ENCODE measurements around the gene TAF12.
"Not testable (repeated sequence)": the region's sequence is repeated elsewhere in the genome, so short reads cannot be mapped to it uniquely, and the experiment has no call there.

TAF12 gene

GRCh38 chr1:28680151-28680550 is 37.3 kb upstream of the TAF12 start:
- H3K27me3 ChIP-seq (ENCODE audit: insufficient read depth, poor library complexity, severe bottlenecking): no peaks in the 10 kb centered on the region
- H3K4me3 ChIP-seq (replicated peaks; ENCODE audit: insufficient read depth, low read length): no peak overlapping the region
- H3K27ac ChIP-seq (replicated peaks): no peak overlapping the region
- DNase-seq (ENCODE audit: low read depth in 1 of 2, low spot score in 1 of 2): no peak
- TF ChIP-seq, protein P1, sequence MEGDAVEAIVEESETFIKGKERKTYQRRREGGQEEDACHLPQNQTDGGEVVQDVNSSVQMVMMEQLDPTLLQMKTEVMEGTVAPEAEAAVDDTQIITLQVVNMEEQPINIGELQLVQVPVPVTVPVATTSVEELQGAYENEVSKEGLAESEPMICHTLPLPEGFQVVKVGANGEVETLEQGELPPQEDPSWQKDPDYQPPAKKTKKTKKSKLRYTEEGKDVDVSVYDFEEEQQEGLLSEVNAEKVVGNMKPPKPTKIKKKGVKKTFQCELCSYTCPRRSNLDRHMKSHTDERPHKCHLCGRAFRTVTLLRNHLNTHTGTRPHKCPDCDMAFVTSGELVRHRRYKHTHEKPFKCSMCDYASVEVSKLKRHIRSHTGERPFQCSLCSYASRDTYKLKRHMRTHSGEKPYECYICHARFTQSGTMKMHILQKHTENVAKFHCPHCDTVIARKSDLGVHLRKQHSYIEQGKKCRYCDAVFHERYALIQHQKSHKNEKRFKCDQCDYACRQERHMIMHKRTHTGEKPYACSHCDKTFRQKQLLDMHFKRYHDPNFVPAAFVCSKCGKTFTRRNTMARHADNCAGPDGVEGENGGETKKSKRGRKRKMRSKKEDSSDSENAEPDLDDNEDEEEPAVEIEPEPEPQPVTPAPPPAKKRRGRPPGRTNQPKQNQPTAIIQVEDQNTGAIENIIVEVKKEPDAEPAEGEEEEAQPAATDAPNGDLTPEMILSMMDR (IDR thresholded peaks at IDR 0.05; ENCODE audit: insufficient read depth, low read length): no peak
- TF ChIP-seq, protein P2, sequence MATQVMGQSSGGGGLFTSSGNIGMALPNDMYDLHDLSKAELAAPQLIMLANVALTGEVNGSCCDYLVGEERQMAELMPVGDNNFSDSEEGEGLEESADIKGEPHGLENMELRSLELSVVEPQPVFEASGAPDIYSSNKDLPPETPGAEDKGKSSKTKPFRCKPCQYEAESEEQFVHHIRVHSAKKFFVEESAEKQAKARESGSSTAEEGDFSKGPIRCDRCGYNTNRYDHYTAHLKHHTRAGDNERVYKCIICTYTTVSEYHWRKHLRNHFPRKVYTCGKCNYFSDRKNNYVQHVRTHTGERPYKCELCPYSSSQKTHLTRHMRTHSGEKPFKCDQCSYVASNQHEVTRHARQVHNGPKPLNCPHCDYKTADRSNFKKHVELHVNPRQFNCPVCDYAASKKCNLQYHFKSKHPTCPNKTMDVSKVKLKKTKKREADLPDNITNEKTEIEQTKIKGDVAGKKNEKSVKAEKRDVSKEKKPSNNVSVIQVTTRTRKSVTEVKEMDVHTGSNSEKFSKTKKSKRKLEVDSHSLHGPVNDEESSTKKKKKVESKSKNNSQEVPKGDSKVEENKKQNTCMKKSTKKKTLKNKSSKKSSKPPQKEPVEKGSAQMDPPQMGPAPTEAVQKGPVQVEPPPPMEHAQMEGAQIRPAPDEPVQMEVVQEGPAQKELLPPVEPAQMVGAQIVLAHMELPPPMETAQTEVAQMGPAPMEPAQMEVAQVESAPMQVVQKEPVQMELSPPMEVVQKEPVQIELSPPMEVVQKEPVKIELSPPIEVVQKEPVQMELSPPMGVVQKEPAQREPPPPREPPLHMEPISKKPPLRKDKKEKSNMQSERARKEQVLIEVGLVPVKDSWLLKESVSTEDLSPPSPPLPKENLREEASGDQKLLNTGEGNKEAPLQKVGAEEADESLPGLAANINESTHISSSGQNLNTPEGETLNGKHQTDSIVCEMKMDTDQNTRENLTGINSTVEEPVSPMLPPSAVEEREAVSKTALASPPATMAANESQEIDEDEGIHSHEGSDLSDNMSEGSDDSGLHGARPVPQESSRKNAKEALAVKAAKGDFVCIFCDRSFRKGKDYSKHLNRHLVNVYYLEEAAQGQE (IDR thresholded peaks at IDR 0.05; ENCODE audit: insufficient replicate concordance, low read depth): no peak
- TF ChIP-seq SPI1 (IDR thresholded peaks at IDR 0.05; ENCODE audit: borderline replicate concordance, low read depth): no peak
- TF ChIP-seq POLR2AphosphoS5 (IDR thresholded peaks at IDR 0.05; ENCODE audit: low read depth): no peak
- TF ChIP-seq GABPA (IDR thresholded peaks at IDR 0.05; ENCODE audit: low read depth): no peak

GRCh38 chr1:28675924-28676257 is 33.0 kb upstream of the TAF12 start:
- TF ChIP-seq SPI1 (IDR thresholded peaks at IDR 0.05; ENCODE audit: borderline replicate concordance, low read depth) (no peak), POLR2AphosphoS5 (IDR thresholded peaks at IDR 0.05; ENCODE audit: low read depth) (no peak), GABPA (IDR thresholded peaks at IDR 0.05; ENCODE audit: low read depth) (no peak)
- TF ChIP-seq, protein P1 (IDR thresholded peaks at IDR 0.05; ENCODE audit: insufficient read depth, low read length): no peak
- TF ChIP-seq, protein P2 (IDR thresholded peaks at IDR 0.05; ENCODE audit: insufficient replicate concordance, low read depth): no peak
- no peaks in the 10 kb centered on the region for H3K27me3 ChIP-seq (ENCODE audit: insufficient read depth, poor library complexity, severe bottlenecking)
- no peak overlapping the region for H3K4me3 ChIP-seq (replicated peaks; ENCODE audit: insufficient read depth, low read length)
- H3K27ac ChIP-seq (replicated peaks): no peak overlapping the region
- no peak for DNase-seq (ENCODE audit: low read depth in 1 of 2, low spot score in 1 of 2)

DNA sequence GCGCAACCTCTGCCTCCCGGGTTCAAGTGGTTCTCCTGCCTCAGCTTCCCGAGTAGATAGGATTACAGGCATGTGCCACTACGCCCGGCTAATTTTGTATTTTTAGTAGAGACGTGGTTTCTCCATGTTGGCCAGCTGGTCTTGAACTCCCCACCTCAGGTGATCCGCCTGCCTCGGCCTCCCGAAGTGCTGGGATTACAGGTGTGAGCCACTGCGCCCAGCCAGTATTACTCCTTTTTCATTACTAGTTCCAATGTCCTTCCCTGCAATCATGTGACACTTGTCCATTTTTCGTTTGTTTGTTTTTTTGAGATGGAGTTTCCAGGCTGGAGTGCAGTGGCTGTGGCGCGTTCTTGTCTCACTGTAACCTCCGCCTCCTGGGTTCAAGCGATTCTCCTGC is 30.1 kb upstream of the TAF12 start:
- DNase-seq (ENCODE audit: low read depth in 1 of 2, low spot score in 1 of 2); H3K27me3 ChIP-seq (ENCODE audit: insufficient read depth, poor library complexity, severe bottlenecking); H3K27ac ChIP-seq (replicated peaks); H3K4me3 ChIP-seq (replicated peaks; ENCODE audit: insufficient read depth, low read length): not testable (repeated sequence)

DNA sequence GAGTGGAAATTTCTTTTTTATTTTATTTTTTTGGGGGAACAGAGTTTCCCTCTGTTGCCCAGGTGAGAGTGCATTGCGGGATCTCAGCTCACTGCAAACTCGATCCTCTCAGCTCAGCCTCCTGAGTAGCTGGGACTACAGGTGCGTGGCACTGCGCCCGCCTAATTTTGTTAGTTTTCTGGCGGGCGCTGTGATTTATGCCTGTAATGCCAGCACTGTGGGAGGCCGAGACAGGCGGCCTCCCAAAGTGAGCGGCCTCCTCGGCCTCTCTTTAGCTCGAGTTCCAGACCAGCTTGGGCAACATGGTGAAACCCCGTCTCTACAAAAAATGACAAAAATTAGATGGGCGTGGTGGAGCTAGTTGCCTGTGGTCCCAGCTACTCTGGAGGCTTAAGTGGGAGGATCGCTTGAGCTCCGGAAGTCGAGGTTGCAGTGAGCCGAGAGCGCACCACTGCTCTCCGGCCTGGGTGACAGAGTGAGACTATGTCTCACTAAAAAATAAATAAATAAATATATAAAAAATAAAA is 28.4 kb upstream of the TAF12 start:
- Histone ChIP-seq H3K27ac (replicated peaks) (no peak overlapping the region), H3K27me3 (ENCODE audit: insufficient read depth, poor library complexity, severe bottlenecking) (no peaks in the 10 kb centered on the region), H3K4me3 (replicated peaks; ENCODE audit: insufficient read depth, low read length) (no peak overlapping the region)
- no peak for DNase-seq (ENCODE audit: low read depth in 1 of 2, low spot score in 1 of 2)
- TF ChIP-seq GABPA (IDR thresholded peaks at IDR 0.05; ENCODE audit: low read depth) (no peak), POLR2AphosphoS5 (IDR thresholded peaks at IDR 0.05; ENCODE audit: low read depth) (no peak), SPI1 (IDR thresholded peaks at IDR 0.05; ENCODE audit: borderline replicate concordance, low read depth) (no peak)
- TF ChIP-seq, protein P2 (IDR thresholded peaks at IDR 0.05; ENCODE audit: insufficient replicate concordance, low read depth): no peak
- TF ChIP-seq, protein P1 (IDR thresholded peaks at IDR 0.05; ENCODE audit: insufficient read depth, low read length): no peak
